KMS-11 (cell line): ENCODE measurements around the gene CCR8.
"Not testable (repeated sequence)": the region's sequence is repeated elsewhere in the genome, so short reads cannot be mapped to it uniquely, and the experiment has no call there.

ENCODE experiments used
- H2AFZ ChIP-seq: fragments of 200-600 bp; sonication (generic); 2 replicates; pipeline ENCODE4 v1.6.1; 2016; ENCODE audit warnings: antibody characterized with exemption, mixed run types, low read depth
- H3K27ac ChIP-seq: fragments of 200-600 bp; sonication (generic); 2 replicates; pipeline ENCODE4 v1.6.1; 2016; ENCODE audit warnings: mild to moderate bottlenecking, mixed run types
- H3K27me3 ChIP-seq: fragments of 200-600 bp; sonication (generic); 2 replicates; pipeline ENCODE4 v1.6.1; 2017; ENCODE audit warnings: mild to moderate bottlenecking, low read depth, mixed run types, moderate library complexity; ENCODE audit not compliant: insufficient read depth
- H3K36me3 ChIP-seq: fragments of 200-600 bp; sonication (generic); 2 replicates; pipeline ENCODE4 v1.6.1; 2017; ENCODE audit warnings: mild to moderate bottlenecking, mixed run types; ENCODE audit not compliant: insufficient read depth
- H3K4me1 ChIP-seq: fragments of 200-600 bp; sonication (generic); 2 replicates; pipeline ENCODE4 v1.6.1; 2016; ENCODE audit warnings: mild to moderate bottlenecking, low read depth, mixed run types; ENCODE audit not compliant: poor library complexity, severe bottlenecking
- H3K4me2 ChIP-seq: fragments of 200-600 bp; sonication (generic); 2 replicates; pipeline ENCODE4 v1.7.0; 2016; ENCODE audit warnings: mild to moderate bottlenecking, mixed run types
- H3K4me3 ChIP-seq: fragments of 200-600 bp; sonication (generic); IDR thresholded peaks from 2 replicates; pipeline ENCODE4 v1.6.1; 2017; ENCODE audit warnings: low read depth, low read length, mixed read lengths; ENCODE audit not compliant: insufficient read depth
- H3K79me2 ChIP-seq: fragments of 200-600 bp; sonication (generic); 2 replicates; pipeline ENCODE4 v1.6.1; 2016; ENCODE audit warnings: low read depth, mixed run types; ENCODE audit not compliant: insufficient read depth
- H3K9ac ChIP-seq: fragments of 200-600 bp; sonication (generic); 2 replicates; pipeline ENCODE4 v1.6.1; 2016; ENCODE audit warnings: mild to moderate bottlenecking, mixed run types
- H4K20me1 ChIP-seq: fragments of 200-600 bp; sonication (generic); 2 replicates; pipeline ENCODE4 v1.6.1; 2016; ENCODE audit warnings: mild to moderate bottlenecking, mixed run types; ENCODE audit not compliant: insufficient read depth
- TF ChIP-seq, protein P1 (sequence below): fragments of 200-600 bp; sonication (generic); conservative IDR thresholded peaks from 2 replicates; pipeline ENCODE4 v1.6.1; 2017; ENCODE audit warnings: low read depth, mild to moderate bottlenecking, antibody characterized with exemption, low read length, moderate library complexity, mixed read lengths

Gene CCR8

DNA sequence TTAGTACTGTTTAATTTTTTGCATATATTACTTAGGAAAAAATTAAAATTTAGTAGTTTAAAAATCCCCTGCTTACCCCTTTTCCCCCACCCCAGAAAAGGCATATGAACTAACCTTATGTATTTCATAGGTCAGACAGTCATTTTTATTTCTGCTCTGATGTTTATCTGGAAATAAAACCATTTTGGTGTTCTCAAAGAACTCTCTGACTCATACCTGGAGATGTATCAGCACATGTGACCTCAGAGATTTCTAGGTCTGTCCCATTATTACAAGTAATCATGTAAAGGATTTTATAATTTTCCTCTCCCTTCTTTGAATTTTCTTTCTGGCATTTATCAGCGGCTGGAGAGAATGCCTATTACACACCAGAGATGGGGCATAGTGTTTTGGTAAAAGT, 14.1 kb upstream of the CCR8 start:
- H3K4me2 ChIP-seq, result no peak overlapping the region
- no peaks in the 10 kb centered on the region for H3K4me1 ChIP-seq

DNA sequence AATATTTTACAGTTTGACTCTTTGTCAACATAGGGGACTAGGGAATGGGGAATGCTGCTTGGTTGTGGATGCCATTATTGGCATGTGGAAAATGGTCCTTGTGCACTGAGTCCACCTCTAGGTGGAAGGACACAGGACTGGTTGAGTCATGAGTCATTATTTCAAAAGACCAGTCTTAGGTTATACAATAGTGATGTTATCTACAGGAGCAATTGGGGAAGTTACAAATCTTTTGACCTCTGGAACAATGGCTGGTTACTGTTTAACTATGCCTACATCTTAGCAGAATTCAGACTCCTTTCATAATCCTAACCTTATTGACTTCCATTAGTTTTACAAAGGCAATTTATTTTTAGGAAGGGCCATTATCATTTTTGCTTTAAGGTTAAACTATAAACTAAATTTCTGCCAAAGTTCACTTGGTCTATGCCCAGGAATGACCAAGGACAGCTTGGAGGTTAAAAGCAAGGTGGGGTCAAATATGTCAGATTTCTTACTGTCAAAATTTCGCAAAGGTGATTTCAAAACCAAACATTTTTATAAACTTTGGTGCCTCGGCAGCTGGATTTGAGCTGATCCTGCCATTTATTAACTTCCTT, 11.8 kb upstream of the CCR8 start:
- H3K4me2 ChIP-seq, result no peak overlapping the region
- TF ChIP-seq, protein P1, sequence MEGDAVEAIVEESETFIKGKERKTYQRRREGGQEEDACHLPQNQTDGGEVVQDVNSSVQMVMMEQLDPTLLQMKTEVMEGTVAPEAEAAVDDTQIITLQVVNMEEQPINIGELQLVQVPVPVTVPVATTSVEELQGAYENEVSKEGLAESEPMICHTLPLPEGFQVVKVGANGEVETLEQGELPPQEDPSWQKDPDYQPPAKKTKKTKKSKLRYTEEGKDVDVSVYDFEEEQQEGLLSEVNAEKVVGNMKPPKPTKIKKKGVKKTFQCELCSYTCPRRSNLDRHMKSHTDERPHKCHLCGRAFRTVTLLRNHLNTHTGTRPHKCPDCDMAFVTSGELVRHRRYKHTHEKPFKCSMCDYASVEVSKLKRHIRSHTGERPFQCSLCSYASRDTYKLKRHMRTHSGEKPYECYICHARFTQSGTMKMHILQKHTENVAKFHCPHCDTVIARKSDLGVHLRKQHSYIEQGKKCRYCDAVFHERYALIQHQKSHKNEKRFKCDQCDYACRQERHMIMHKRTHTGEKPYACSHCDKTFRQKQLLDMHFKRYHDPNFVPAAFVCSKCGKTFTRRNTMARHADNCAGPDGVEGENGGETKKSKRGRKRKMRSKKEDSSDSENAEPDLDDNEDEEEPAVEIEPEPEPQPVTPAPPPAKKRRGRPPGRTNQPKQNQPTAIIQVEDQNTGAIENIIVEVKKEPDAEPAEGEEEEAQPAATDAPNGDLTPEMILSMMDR, result no peak

More for the DNA sequence above, 14.1 kb upstream of the CCR8 start:
- H3K36me3 ChIP-seq, result no peaks in the 10 kb centered on the region
- H3K9ac ChIP-seq, result no peak overlapping the region
- H4K20me1 ChIP-seq, result no peaks in the 10 kb centered on the region
- no peaks in the 10 kb centered on the region for H3K27me3 ChIP-seq
- H3K27ac ChIP-seq, result no peak overlapping the region
- TF ChIP-seq, protein P1, result no peak
- no peaks in the 10 kb centered on the region for H3K79me2 ChIP-seq
- no peak overlapping the region for H2AFZ ChIP-seq
- no peak overlapping the region for H3K4me3 ChIP-seq

DNA sequence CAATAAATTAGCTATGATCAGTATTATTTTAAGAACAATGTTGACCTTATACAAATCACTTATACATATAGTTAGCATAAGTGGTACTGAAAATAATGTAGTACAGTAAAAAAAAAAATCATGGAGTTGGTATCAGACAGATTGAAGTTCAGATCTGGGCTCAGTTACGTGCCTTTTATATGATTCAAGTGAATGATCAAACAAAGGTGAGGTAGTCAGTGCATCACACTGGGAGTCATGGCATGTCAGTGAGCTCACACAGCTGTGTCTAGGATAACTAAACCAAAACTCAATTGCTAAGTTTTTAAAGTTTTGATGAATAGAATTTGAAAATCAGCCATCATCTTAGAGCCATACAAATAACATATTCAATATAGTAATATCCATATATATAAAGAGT, 11.2 kb upstream of the CCR8 start:
- Histone ChIP-seq H3K4me1 (peaks cover 7% of the 10 kb centered on the region), H2AFZ (no peak overlapping the region), H3K9ac (no peak overlapping the region), H3K79me2 (no peaks in the 10 kb centered on the region), H3K36me3 (no peaks in the 10 kb centered on the region), H3K4me3 (no peak overlapping the region), H3K27ac (no peak overlapping the region), H3K4me2 (no peak overlapping the region), H4K20me1 (no peaks in the 10 kb centered on the region), H3K27me3 (no peaks in the 10 kb centered on the region)
- TF ChIP-seq, protein P1, result no peak

More for the DNA sequence above, 11.8 kb upstream of the CCR8 start:
- Histone ChIP-seq H2AFZ (no peak overlapping the region), H3K4me1 (peaks cover 7% of the 10 kb centered on the region), H3K4me3 (no peak overlapping the region), H3K79me2 (no peaks in the 10 kb centered on the region), H3K27ac (no peak overlapping the region), H4K20me1 (no peaks in the 10 kb centered on the region), H3K27me3 (no peaks in the 10 kb centered on the region), H3K9ac (no peak overlapping the region), H3K36me3 (no peaks in the 10 kb centered on the region)

- Histone ChIP-seq H3K27me3 (no peaks in the 10 kb centered on the region), H2AFZ (no peak overlapping the region), H3K79me2 (no peaks in the 10 kb centered on the region), H3K9ac (no peak overlapping the region), H3K36me3 (no peaks in the 10 kb centered on the region), H3K4me1 (peaks cover 7% of the 10 kb centered on the region), H3K4me3 (no peak overlapping the region), H4K20me1 (no peaks in the 10 kb centered on the region), H3K4me2 (no peak overlapping the region), H3K27ac (no peak overlapping the region)
- TF ChIP-seq, protein P1, result no peak
Observed at GRCh38 chr3:39319249-39319648, 10.3 kb upstream of the CCR8 start.

- not testable (repeated sequence) for H4K20me1 ChIP-seq, H3K4me1 ChIP-seq, H3K9ac ChIP-seq, H3K36me3 ChIP-seq, H3K4me3 ChIP-seq, H3K27me3 ChIP-seq, H3K79me2 ChIP-seq, H3K27ac ChIP-seq, H3K4me2 ChIP-seq
- H2AFZ ChIP-seq, result peak overlapping the region; percentile 22; the same call in 1 of the 2 replicates
Observed at GRCh38 chr3:39321574-39321983, 7.9 kb upstream of the CCR8 start.

- not testable (repeated sequence) for H3K4me2 ChIP-seq, H3K27ac ChIP-seq, H3K4me3 ChIP-seq
Observed at GRCh38 chr3:39322209-39322715, 7.2 kb upstream of the CCR8 start.

More at GRCh38 chr3:39322209-39322715, 7.2 kb upstream of the CCR8 start:
- H3K4me1 ChIP-seq, result peaks cover 12% of the 10 kb centered on the region
- H3K9ac ChIP-seq, H3K36me3 ChIP-seq, H4K20me1 ChIP-seq, H3K79me2 ChIP-seq, H2AFZ ChIP-seq, H3K27me3 ChIP-seq: not testable (repeated sequence)
